LNCaP clone FGC (cell line): ENCODE measurements around the gene AIF1L.
A peak's percentile ranks its signal among the peaks of the same experiment; 100 is the strongest.

Source experiments
- DNase-seq: peaks from one replicate; pipeline ENCODE4 v3.0.0-alpha.2; 2011; ENCODE audit warnings: low read depth
- H3K4me3 ChIP-seq: 2 replicates; pipeline ENCODE4 v1.5.1; 2011; ENCODE audit warnings: mild to moderate bottlenecking, low read depth, low read length, control low read depth
- TF ChIP-seq, protein P1 (sequence below): IDR thresholded peaks from 2 replicates; pipeline ENCODE4 v1.5.1; 2012; ENCODE audit warnings: mild to moderate bottlenecking; ENCODE audit not compliant: control insufficient read depth, insufficient read depth; ENCODE audit errors: extremely low read depth

AIF1L gene

DNA sequence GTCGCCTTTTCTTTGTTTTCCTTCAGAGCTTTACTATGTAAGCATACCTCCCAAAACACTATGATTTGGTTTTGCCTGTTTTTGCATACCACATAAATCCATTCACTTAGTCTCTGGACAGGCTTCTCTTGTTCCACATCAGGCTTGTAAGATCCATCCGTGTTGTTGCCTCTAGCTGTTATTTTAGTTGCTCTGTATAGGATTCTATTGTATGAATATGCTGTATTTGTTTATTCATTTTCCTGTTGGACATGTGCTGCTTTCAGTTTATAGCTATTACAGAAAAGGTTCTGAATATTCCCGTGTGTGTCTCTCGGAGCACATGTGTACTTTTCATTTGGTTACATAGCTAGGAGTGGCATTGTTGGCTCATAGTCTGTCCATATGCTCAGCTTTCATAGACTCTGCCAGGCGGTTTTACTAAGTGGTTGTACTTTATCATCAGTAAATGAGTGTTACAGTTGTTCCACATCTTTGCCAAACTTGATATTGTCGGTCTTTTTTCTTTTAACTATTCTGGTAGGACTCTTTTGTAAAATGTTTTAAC lies 70.9 kb downstream of the AIF1L start:
- TF ChIP-seq, protein P1, sequence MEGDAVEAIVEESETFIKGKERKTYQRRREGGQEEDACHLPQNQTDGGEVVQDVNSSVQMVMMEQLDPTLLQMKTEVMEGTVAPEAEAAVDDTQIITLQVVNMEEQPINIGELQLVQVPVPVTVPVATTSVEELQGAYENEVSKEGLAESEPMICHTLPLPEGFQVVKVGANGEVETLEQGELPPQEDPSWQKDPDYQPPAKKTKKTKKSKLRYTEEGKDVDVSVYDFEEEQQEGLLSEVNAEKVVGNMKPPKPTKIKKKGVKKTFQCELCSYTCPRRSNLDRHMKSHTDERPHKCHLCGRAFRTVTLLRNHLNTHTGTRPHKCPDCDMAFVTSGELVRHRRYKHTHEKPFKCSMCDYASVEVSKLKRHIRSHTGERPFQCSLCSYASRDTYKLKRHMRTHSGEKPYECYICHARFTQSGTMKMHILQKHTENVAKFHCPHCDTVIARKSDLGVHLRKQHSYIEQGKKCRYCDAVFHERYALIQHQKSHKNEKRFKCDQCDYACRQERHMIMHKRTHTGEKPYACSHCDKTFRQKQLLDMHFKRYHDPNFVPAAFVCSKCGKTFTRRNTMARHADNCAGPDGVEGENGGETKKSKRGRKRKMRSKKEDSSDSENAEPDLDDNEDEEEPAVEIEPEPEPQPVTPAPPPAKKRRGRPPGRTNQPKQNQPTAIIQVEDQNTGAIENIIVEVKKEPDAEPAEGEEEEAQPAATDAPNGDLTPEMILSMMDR, result no peak
- peak; percentile 77 for DNase-seq
- no peak overlapping the region for H3K4me3 ChIP-seq

DNA sequence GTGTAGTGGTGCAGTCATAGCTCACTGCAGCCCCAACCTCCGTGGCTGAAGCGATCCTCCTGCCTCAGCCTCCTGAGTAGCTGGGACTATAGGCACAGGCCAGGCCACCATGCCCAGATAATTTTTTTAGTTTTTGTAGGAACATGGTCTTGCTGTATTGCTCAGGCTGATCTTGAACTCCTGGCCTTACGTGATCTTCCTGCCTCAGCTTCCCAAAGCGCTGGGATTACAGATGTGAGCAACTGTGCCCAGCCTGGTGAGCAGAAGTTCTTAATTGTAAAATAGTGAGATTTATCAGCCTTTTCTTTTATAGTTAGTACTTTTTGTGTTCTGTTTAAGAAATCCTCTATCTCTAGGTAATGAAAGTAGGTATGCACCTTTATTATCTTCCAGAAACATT lies 71.6 kb downstream of the AIF1L start:
- H3K4me3 ChIP-seq, result no peak overlapping the region
- TF ChIP-seq, protein P1, result no peak
- no peak for DNase-seq

DNA sequence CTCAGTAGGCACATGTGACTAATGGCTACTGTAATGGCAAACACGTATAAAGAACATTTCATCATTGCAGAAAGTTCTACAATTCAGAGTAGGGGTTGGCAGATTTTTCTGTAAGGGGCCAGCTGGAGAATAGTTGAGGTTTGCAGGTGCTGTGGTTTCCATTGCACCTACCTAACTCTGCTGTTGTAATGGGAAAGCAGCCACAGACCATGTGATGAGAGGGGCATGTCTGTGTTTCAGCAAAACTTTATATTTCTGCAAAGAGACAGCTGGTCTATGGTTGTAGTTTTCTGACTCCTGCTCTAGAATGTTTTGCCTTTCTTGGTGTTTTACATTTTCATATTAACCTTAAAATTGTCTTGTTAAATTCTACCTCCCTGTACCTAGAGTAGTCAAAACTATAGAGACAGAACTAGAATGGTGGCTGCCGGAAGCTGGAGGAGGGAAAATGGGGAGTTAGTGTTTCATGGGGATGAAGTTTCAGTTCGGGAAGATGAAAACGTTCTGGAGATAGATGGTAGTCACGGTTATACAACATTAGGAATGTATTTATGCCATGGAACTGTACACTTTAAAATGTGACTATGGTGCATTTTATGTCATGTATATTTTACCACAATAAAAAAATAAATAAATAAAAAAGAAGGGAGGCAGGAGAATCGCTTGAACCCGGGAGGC lies 73.4 kb downstream of the AIF1L start:
- no peak for DNase-seq
- no peak overlapping the region for H3K4me3 ChIP-seq
- TF ChIP-seq, protein P1, result no peak
